NCI-H128 (cell line): ENCODE measurements around the gene NAGPA.

Experiments used
- DNase-seq: peaks from one replicate; lab custom pipeline; 2025; ENCODE audit not compliant: unreplicated experiment; lab: John Stamatoyannopoulos, UW

NAGPA gene

GRCh38 chr16:5005916-5006315, 27.8 kb downstream of the NAGPA start:
- DNase-seq = no peak

GRCh38 chr16:5004311-5004710, 29.4 kb downstream of the NAGPA start:
- DNase-seq = no peak

GRCh38 chr16:5003828-5004227, 29.9 kb downstream of the NAGPA start:
- no peak for DNase-seq

GRCh38 chr16:5003211-5003610, 30.5 kb downstream of the NAGPA start:
- no peak for DNase-seq

GRCh38 chr16:5002699-5003143, 31.0 kb downstream of the NAGPA start:
- DNase-seq = no peak

- no peak for DNase-seq
These were observed 31.7 kb downstream of the NAGPA start for GRCh38 chr16:5001986-5002385.

GRCh38 chr16:5001571-5001970, 32.2 kb downstream of the NAGPA start:
- no peak for DNase-seq

- DNase-seq = no peak
These were observed 33.1 kb downstream of the NAGPA start for GRCh38 chr16:5000573-5001001.

- no peak for DNase-seq
These were observed 38.9 kb downstream of the NAGPA start for GRCh38 chr16:4994719-4995434.

- DNase-seq = no peak
These were observed 42.0 kb downstream of the NAGPA start for GRCh38 chr16:4991754-4992153.

- no peak for DNase-seq
These were observed 43.3 kb downstream of the NAGPA start for GRCh38 chr16:4990415-4990814.

GRCh38 chr16:4989391-4990006, 44.2 kb downstream of the NAGPA start:
- no peak for DNase-seq

- no peak for DNase-seq
These were observed 45.1 kb downstream of the NAGPA start for GRCh38 chr16:4988647-4989046.

- DNase-seq = no peak
These were observed 46.0 kb downstream of the NAGPA start for GRCh38 chr16:4987580-4988374.

- DNase-seq = no peak
These were observed 46.5 kb downstream of the NAGPA start for GRCh38 chr16:4987250-4987579.

- DNase-seq = no peak
These were observed 49.4 kb downstream of the NAGPA start for GRCh38 chr16:4984174-4984990.

- DNase-seq = no peak
These were observed 51.5 kb downstream of the NAGPA start for GRCh38 chr16:4982056-4982867.

GRCh38 chr16:4981473-4981872, 52.3 kb downstream of the NAGPA start:
- no peak for DNase-seq

GRCh38 chr16:4980691-4981090, 53.0 kb downstream of the NAGPA start:
- DNase-seq = no peak
